IMR-90 (cell line): ENCODE data around the gene AGAP1. TPM values are rescaled to one million over a fixed set of nuclear protein-coding genes. Genes with fewer than 3 reads are reported as not detected.

Experiments
- ATAC-seq: fragments of 200-7000 bp; cut with Tn5 transposase; 2 replicates; pipeline ENCODE4 v1.9.1; 2020; ENCODE audit warnings: low read depth, mild to moderate bottlenecking, moderate library complexity
- BruUV-seq: library from RNA; stranded (reverse); fragments of 400-500 nt; replicated peaks from 2 replicates; lab custom pipeline; 2021; lab: Mats Ljungman, UMichigan
- CTCF ChIA-PET: fragments of 300-600 bp; formaldehyde crosslinking; extraction: SDS; loops from one replicate; lab custom pipeline; 2021; ENCODE audit warnings: antibody characterized with exemption; lab: Yijun Ruan, JAX
- POLR2A ChIA-PET: fragments of 300-600 bp; sonication (Branson Sonifier 250); formaldehyde crosslinking; loops from one replicate; lab custom pipeline; 2022; ENCODE audit warnings: antibody characterized with exemption; ENCODE audit not compliant: unreplicated experiment; lab: Charles Lee
- DNase-seq: peaks from one replicate; pipeline ENCODE4 v3.0.0; 2013
- H2AFZ ChIP-seq: replicated peaks from 2 replicates; pipeline ENCODE3; 2013; ENCODE audit warnings: low read length, mild to moderate bottlenecking; ENCODE audit not compliant: poor library complexity
- H2AK5ac ChIP-seq: 2 replicates; pipeline ENCODE4 v1.6.1; 2013; ENCODE audit warnings: low read depth, low read length, inconsistent platforms
- H2AK9ac ChIP-seq: replicated peaks from 2 replicates; pipeline ENCODE3; 2013; ENCODE audit warnings: mild to moderate bottlenecking, low read depth, low read length, moderate library complexity; ENCODE audit not compliant: poor library complexity
- H2BK120ac ChIP-seq: 2 replicates; pipeline ENCODE4 v1.6.1; 2013; ENCODE audit warnings: low read depth, low read length, inconsistent platforms
- H2BK15ac ChIP-seq: 3 replicates; pipeline ENCODE4 v1.6.1; 2013; ENCODE audit warnings: low read depth, low read length, inconsistent platforms
- H2BK20ac ChIP-seq: 2 replicates; pipeline ENCODE4 v1.6.1; 2013; ENCODE audit warnings: low read depth, mild to moderate bottlenecking, inconsistent platforms, low read length, moderate library complexity
- H2BK5ac ChIP-seq: 2 replicates; pipeline ENCODE4 v1.6.1; 2013; ENCODE audit warnings: mild to moderate bottlenecking, low read depth, low read length, inconsistent platforms; ENCODE audit not compliant: poor library complexity, severe bottlenecking
- H3K14ac ChIP-seq: replicated peaks from 2 replicates; pipeline ENCODE4 v1.6.1; 2013; ENCODE audit warnings: low read depth, low read length, inconsistent platforms
- H3K18ac ChIP-seq: 2 replicates; pipeline ENCODE4 v1.6.1; 2013; ENCODE audit warnings: low read depth, low read length, control low read depth
- H3K23ac ChIP-seq: 2 replicates; pipeline ENCODE4 v1.6.1; 2013; ENCODE audit warnings: low read depth, low read length, inconsistent platforms
- H3K27ac ChIP-seq: 2 replicates; pipeline ENCODE4 v1.5.1; 2013; ENCODE audit warnings: mild to moderate bottlenecking, control low read depth, low read length; ENCODE audit not compliant: insufficient read depth
- H3K27me3 ChIP-seq: 2 replicates; pipeline ENCODE4 v1.6.1; 2013; ENCODE audit warnings: low read length; ENCODE audit not compliant: control insufficient read depth, insufficient read depth
- H3K36me3 ChIP-seq: 2 replicates; pipeline ENCODE4 v1.6.1; 2013; ENCODE audit warnings: low read length, mixed read lengths; ENCODE audit not compliant: control insufficient read depth, insufficient read depth
- H3K4ac ChIP-seq: 2 replicates; pipeline ENCODE4 v1.6.1; 2013; ENCODE audit warnings: low read depth, low read length, inconsistent platforms
- H3K4me1 ChIP-seq: 2 replicates; pipeline ENCODE4 v1.6.1; 2013; ENCODE audit warnings: low read length, mixed read lengths; ENCODE audit not compliant: control insufficient read depth, insufficient read depth
- H3K4me2 ChIP-seq: 2 replicates; pipeline ENCODE4 v1.6.1; 2013; ENCODE audit warnings: low read depth, mild to moderate bottlenecking, control low read depth, low read length, moderate library complexity
- H3K4me3 ChIP-seq: 2 replicates; pipeline ENCODE4 v1.5.1; 2013; ENCODE audit warnings: low read depth, mild to moderate bottlenecking, control low read depth, low read length, moderate library complexity; ENCODE audit not compliant: insufficient read depth
- H3K56ac ChIP-seq: 2 replicates; pipeline ENCODE4 v1.6.1; 2013; ENCODE audit warnings: low read length, inconsistent platforms; ENCODE audit not compliant: insufficient read depth; ENCODE audit errors: extremely low read depth
- H3K79me1 ChIP-seq, 2 experiments: 2 replicates each; pipeline ENCODE4 v1.6.1; 2013; ENCODE audit warnings: low read length in 2 of 2, inconsistent platforms in 1 of 2, low read depth in 1 of 2
- H3K9ac ChIP-seq: 2 replicates; pipeline ENCODE4 v1.6.1; 2013; ENCODE audit warnings: low read depth, low read length, control low read depth
- H3K9me1 ChIP-seq: 2 replicates; pipeline ENCODE4 v1.6.1; 2013; ENCODE audit warnings: low read length, inconsistent platforms; ENCODE audit not compliant: insufficient read depth
- H3K9me3 ChIP-seq: 2 replicates; pipeline ENCODE4 v1.6.1; 2013; ENCODE audit warnings: low read length; ENCODE audit not compliant: control insufficient read depth, insufficient read depth
- H4K20me1 ChIP-seq: 2 replicates; pipeline ENCODE4 v1.6.1; 2013; ENCODE audit warnings: low read length, inconsistent platforms; ENCODE audit not compliant: insufficient read depth
- H4K5ac ChIP-seq: 2 replicates; pipeline ENCODE4 v1.6.1; 2013; ENCODE audit warnings: mild to moderate bottlenecking, low read depth, low read length, control low read depth
- H4K8ac ChIP-seq, 2 experiments: 2 replicates each; pipeline ENCODE4 v1.6.1; 2013; ENCODE audit warnings: low read depth in 2 of 2, low read length in 2 of 2, control low read depth in 1 of 2, inconsistent platforms in 1 of 2
- H4K91ac ChIP-seq: 2 replicates; pipeline ENCODE4 v1.6.1; 2013; ENCODE audit warnings: low read depth, low read length, inconsistent platforms; ENCODE audit not compliant: insufficient read depth
- BHLHE40 ChIP-seq: fragments of 150-350 bp; IDR thresholded peaks from 2 replicates; pipeline ENCODE4 v1.6.1; 2016; ENCODE audit warnings: mild to moderate bottlenecking, low read depth, low read length
- CEBPB ChIP-seq: IDR thresholded peaks from 2 replicates; pipeline ENCODE4 v1.6.1; 2012; ENCODE audit warnings: low read depth, low read length, improper control_type of control experiment
- CHD1 ChIP-seq: IDR thresholded peaks from 2 replicates; pipeline ENCODE4 v1.6.1; 2012; ENCODE audit warnings: low read depth, low read length, improper control_type of control experiment
- FOS ChIP-seq: fragments of 150-350 bp; IDR thresholded peaks from 2 replicates; pipeline ENCODE4 v1.6.1; 2016; ENCODE audit warnings: low read depth, low read length
- MAFK ChIP-seq: IDR thresholded peaks from 2 replicates; pipeline ENCODE4 v1.6.1; 2012; ENCODE audit warnings: low read depth, low read length, improper control_type of control experiment
- MXI1 ChIP-seq: IDR thresholded peaks from 2 replicates; pipeline ENCODE4 v1.6.1; 2012; ENCODE audit warnings: low read depth, mild to moderate bottlenecking, low read length, moderate library complexity, borderline replicate concordance
- NFE2L2 ChIP-seq: fragments of 150-350 bp; IDR thresholded peaks from 2 replicates; pipeline ENCODE4 v1.6.1; 2016; ENCODE audit warnings: low read depth, mild to moderate bottlenecking, low read length
- POLR2A ChIP-seq: IDR thresholded peaks from 2 replicates; pipeline ENCODE4 v1.6.1; 2012; ENCODE audit warnings: mild to moderate bottlenecking, low read depth, low read length
- RFX5 ChIP-seq: IDR thresholded peaks from 2 replicates; pipeline ENCODE4 v1.8.0; 2012; ENCODE audit warnings: low read depth, mild to moderate bottlenecking, low read length, moderate library complexity
- SMC3 ChIP-seq: fragments of 150-350 bp; IDR thresholded peaks from 2 replicates; pipeline ENCODE4 v1.6.1; 2016; ENCODE audit warnings: low read depth, mild to moderate bottlenecking, antibody characterized with exemption, low read length, moderate library complexity
- USF2 ChIP-seq: fragments of 150-350 bp; IDR thresholded peaks from 2 replicates; pipeline ENCODE4 v1.6.1; 2017; ENCODE audit warnings: mild to moderate bottlenecking, antibody characterized with exemption, low read length, low read depth
- WGBS, 2 experiments: methylation state at CpG; one replicate each; pipeline versions ENCODE4 v1.1.5 to v1.1.7; 2013; ENCODE audit warnings: missing lambda C conversion rate in 2 of 2; ENCODE audit not compliant: insufficient read length in 1 of 2; ENCODE audit errors: extremely low coverage in 2 of 2; 5-methylcytosine and 5-hydroxymethylcytosine counted together
- dilution Hi-C: fragments of 300-500 bp; cut with HindIII; formaldehyde crosslinking; loops from one replicate; pipeline ENCODE4 v1.14.3; 2018; ENCODE audit warnings: low sequenced_read_pairs; ENCODE audit not compliant: unreplicated experiment
- in situ Hi-C: fragments of 300-500 bp; cut with MboI; formaldehyde crosslinking; loops from 3 replicates; pipeline ENCODE4 v1.14.3; 2019; ENCODE audit warnings: low sequenced_read_pairs, inconsistent platforms, mixed read lengths
- intact Hi-C: fragments of 100-400 bp; cut with micrococcal nuclease; formaldehyde crosslinking; loops from 2 replicates; pipeline ENCODE4 v1.10.0; 2022
- polyA plus RNA-seq, 3 experiments: library from polyadenylated mRNA; depleted of rRNA; stranded (reverse); fragments of >200 nt; gene quantifications; 2 replicates each; pipeline ENCODE4 v1.2.3, GENCODE V29; 2012; ENCODE audit warnings: low replicate concordance in 1 of 3
- total RNA-seq: library from RNA; depleted of rRNA; stranded (reverse); fragments of >200 nt; gene quantifications from 2 replicates; pipeline ENCODE4 v1.2.3, GENCODE V29; 2012
- TF ChIP-seq, protein P1 (sequence below): fragments of 150-350 bp; IDR thresholded peaks from 2 replicates; pipeline ENCODE4 v1.6.1; 2016; ENCODE audit warnings: low read depth, mild to moderate bottlenecking, low read length, moderate library complexity, borderline replicate concordance

AGAP1 gene
- total and polyA plus RNA-seq, 2 of the 4 experiments (the other 2 are of a cell fraction), result 15.1 to 16.4 TPM

- no peak for TF ChIP-seq BHLHE40
Measured at GRCh38 chr2:236173036-236173728, 679.3 kb downstream of the AGAP1 start (continued).

- H3K4me3 ChIP-seq, result no peak overlapping the region
- intact Hi-C loops, result loop anchor here (10.0 kb wide), 1 partner anchor 229 kb away; no protein-coding TSS in a partner anchor
- dilution Hi-C loops, result no loop called here
- WGBS, 2 experiments, result 4% methylated on average over 4 of the region's 23 CpGs; no CpG with 5 or more reads in 1 of the 2 experiments
- no peak overlapping the region for H3K9ac ChIP-seq
- no peak overlapping the region for H3K14ac ChIP-seq
- BruUV-seq, result no TSS peak
- H4K20me1 ChIP-seq, result no peaks in the 10 kb centered on the region; the same call in 1 of the 2 replicates
- ChIA-PET CTCF (no interaction called here), POLR2A (no interaction called here)
- in situ Hi-C loops, result loop anchor here (25.0 kb wide), 1 partner anchor 562 kb away; no protein-coding TSS in a partner anchor
- no peak overlapping the region for H2AFZ ChIP-seq
- H3K27me3 ChIP-seq, result peaks cover 62% of the 10 kb centered on the region
- no peak overlapping the region for H3K56ac ChIP-seq
- no peak overlapping the region for H3K4ac ChIP-seq
- no peak overlapping the region for H2BK120ac ChIP-seq
- DNase-seq (no peak), ATAC-seq (no peak)
- H3K23ac ChIP-seq, result no peak overlapping the region
- no peak overlapping the region for H2AK9ac ChIP-seq
- no peaks in the 10 kb centered on the region for H3K36me3 ChIP-seq
- no peak overlapping the region for H3K27ac ChIP-seq
- H3K4me1 ChIP-seq, result no peaks in the 10 kb centered on the region; the same call in 1 of the 2 replicates
- no peak overlapping the region for H3K18ac ChIP-seq
- no peak overlapping the region for H2BK15ac ChIP-seq
- H4K5ac ChIP-seq, result no peak overlapping the region
- H3K9me1 ChIP-seq, result no peaks in the 10 kb centered on the region
- no peak overlapping the region for H2BK20ac ChIP-seq
- no peaks in the 10 kb centered on the region for H3K79me1 ChIP-seq
- H3K4me2 ChIP-seq, result no peak overlapping the region
- H4K91ac ChIP-seq, result no peak overlapping the region
- no peak overlapping the region for H4K8ac ChIP-seq
- peaks cover 8% of the 10 kb centered on the region; the same call in 1 of the 2 replicates for H3K9me3 ChIP-seq
- H2AK5ac ChIP-seq, result no peak overlapping the region
- no peak overlapping the region for H2BK5ac ChIP-seq
- TF ChIP-seq BHLHE40 (no peak), CHD1 (no peak), SMC3 (no peak), RFX5 (no peak), MAFK (no peak), CEBPB (no peak), POLR2A (no peak), USF2 (no peak), NFE2L2 (no peak), MXI1 (no peak), FOS (no peak)
- TF ChIP-seq, protein P1, sequence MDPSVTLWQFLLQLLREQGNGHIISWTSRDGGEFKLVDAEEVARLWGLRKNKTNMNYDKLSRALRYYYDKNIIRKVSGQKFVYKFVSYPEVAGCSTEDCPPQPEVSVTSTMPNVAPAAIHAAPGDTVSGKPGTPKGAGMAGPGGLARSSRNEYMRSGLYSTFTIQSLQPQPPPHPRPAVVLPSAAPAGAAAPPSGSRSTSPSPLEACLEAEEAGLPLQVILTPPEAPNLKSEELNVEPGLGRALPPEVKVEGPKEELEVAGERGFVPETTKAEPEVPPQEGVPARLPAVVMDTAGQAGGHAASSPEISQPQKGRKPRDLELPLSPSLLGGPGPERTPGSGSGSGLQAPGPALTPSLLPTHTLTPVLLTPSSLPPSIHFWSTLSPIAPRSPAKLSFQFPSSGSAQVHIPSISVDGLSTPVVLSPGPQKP, result no peak
Measured at GRCh38 chr2:236173729-236174607, 680.1 kb downstream of the AGAP1 start.
